Cortex of kidney (tissue), 1 donor: ENCODE data around the gene LDLR.
"Not testable (repeated sequence)": the region's sequence is repeated elsewhere in the genome, so short reads cannot be mapped to it uniquely, and the experiment has no call there.

Experiments used
- DNase-seq: peaks from one replicate; lab custom pipeline; 2025; lab: John Stamatoyannopoulos, UW

LDLR gene

GRCh38 chr19:11106477-11106876 is 17.2 kb downstream of the LDLR start:
- DNase-seq: no peak

- no peak for DNase-seq
Measured at GRCh38 chr19:11108746-11109145, 19.5 kb downstream of the LDLR start.

GRCh38 chr19:11111117-11111770 is 22.0 kb downstream of the LDLR start:
- no peak for DNase-seq

GRCh38 chr19:11111771-11112144 is 22.5 kb downstream of the LDLR start:
- DNase-seq: no peak

GRCh38 chr19:11113140-11113708 is 24.0 kb downstream of the LDLR start:
- no peak for DNase-seq

- DNase-seq: no peak
Measured at GRCh38 chr19:11115042-11115441, 25.8 kb downstream of the LDLR start.

GRCh38 chr19:11115895-11116446 is 26.7 kb downstream of the LDLR start:
- DNase-seq: no peak

- no peak for DNase-seq
Measured at GRCh38 chr19:11116507-11116906, 27.2 kb downstream of the LDLR start.

- DNase-seq: not testable (repeated sequence)
Measured at GRCh38 chr19:11121963-11122362, 32.7 kb downstream of the LDLR start.

GRCh38 chr19:11123114-11123513 is 33.9 kb downstream of the LDLR start:
- no peak for DNase-seq

GRCh38 chr19:11124157-11124556 is 34.9 kb downstream of the LDLR start:
- not testable (repeated sequence) for DNase-seq

GRCh38 chr19:11125994-11126685 is 36.9 kb downstream of the LDLR start:
- DNase-seq: no peak

- DNase-seq: no peak
Measured at GRCh38 chr19:11127905-11128304, 38.6 kb downstream of the LDLR start.

GRCh38 chr19:11130824-11131455 is 41.7 kb downstream of the LDLR start:
- DNase-seq: no peak

- no peak for DNase-seq
Measured at GRCh38 chr19:11131471-11131870, 42.2 kb downstream of the LDLR start.

GRCh38 chr19:11136400-11137101 is 47.3 kb downstream of the LDLR start:
- no peak for DNase-seq

GRCh38 chr19:11137542-11138384 is 48.5 kb downstream of the LDLR start:
- no peak for DNase-seq

- no peak for DNase-seq
Measured at GRCh38 chr19:11138601-11139300, 49.5 kb downstream of the LDLR start.

GRCh38 chr19:11140023-11140538 is 50.8 kb downstream of the LDLR start:
- not testable (repeated sequence) for DNase-seq

GRCh38 chr19:11140896-11141295 is 51.6 kb downstream of the LDLR start:
- DNase-seq: no peak
